Thyroid gland (tissue), 4 donors: ENCODE results near the gene PTGER4.

ENCODE experiments used
- POLR2A ChIP-seq, 2 donors: fragments of 450-650 bp; IDR thresholded peaks; one replicate each; pipeline ENCODE4 v1.6.1; 2017; ENCODE audit warnings: antibody characterized with exemption in 2 of 2, mild to moderate bottlenecking in 2 of 2, moderate library complexity in 1 of 2
- TF ChIP-seq, protein P1 (sequence below), 6 experiments: fragments of 200-600 bp in 3 of 6; fragments of 450-650 bp in 3 of 6; sonication (generic) in 3 of 6; IDR thresholded peaks; one replicate each; pipeline ENCODE4 v1.5.1; 2016 to 2019; ENCODE audit warnings: antibody characterized with exemption in 6 of 6, mild to moderate bottlenecking in 2 of 6, inconsistent platforms in 1 of 6, moderate library complexity in 1 of 6

DNA sequence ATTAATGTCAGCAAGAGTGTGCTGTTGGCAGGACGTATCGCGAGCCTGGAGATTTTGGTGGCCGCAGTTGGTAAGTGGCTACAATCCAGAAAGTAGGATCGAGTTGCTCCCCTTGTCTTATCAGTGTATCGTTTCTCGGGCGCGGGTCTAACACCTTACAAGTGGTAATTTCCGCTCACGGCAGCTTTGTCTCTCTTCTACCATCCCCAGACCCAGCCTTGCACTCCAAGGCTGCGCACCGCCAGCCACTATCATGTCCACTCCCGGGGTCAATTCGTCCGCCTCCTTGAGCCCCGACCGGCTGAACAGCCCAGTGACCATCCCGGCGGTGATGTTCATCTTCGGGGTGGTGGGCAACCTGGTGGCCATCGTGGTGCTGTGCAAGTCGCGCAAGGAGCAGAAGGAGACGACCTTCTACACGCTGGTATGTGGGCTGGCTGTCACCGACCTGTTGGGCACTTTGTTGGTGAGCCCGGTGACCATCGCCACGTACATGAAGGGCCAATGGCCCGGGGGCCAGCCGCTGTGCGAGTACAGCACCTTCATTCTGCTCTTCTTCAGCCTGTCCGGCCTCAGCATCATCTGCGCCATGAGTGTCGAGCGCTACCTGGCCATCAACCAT, 1.1 kb downstream of the PTGER4 start:
- TF ChIP-seq, protein P1, sequence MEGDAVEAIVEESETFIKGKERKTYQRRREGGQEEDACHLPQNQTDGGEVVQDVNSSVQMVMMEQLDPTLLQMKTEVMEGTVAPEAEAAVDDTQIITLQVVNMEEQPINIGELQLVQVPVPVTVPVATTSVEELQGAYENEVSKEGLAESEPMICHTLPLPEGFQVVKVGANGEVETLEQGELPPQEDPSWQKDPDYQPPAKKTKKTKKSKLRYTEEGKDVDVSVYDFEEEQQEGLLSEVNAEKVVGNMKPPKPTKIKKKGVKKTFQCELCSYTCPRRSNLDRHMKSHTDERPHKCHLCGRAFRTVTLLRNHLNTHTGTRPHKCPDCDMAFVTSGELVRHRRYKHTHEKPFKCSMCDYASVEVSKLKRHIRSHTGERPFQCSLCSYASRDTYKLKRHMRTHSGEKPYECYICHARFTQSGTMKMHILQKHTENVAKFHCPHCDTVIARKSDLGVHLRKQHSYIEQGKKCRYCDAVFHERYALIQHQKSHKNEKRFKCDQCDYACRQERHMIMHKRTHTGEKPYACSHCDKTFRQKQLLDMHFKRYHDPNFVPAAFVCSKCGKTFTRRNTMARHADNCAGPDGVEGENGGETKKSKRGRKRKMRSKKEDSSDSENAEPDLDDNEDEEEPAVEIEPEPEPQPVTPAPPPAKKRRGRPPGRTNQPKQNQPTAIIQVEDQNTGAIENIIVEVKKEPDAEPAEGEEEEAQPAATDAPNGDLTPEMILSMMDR (IDR thresholded peaks at IDR 0.05) = no peak
- TF ChIP-seq POLR2A (IDR thresholded peaks at IDR 0.05) = no peak
